K562 (cell line): ENCODE measurements around the gene PTCD3. TPM values are rescaled to one million over a fixed set of nuclear protein-coding genes. Genes with fewer than 3 reads are reported as not detected.

ENCODE experiments used
- GTF2E2 ChIP-seq: fragments of 200-800 bp; sonication (Bioruptor generic); IDR thresholded peaks from 2 replicates; pipeline ENCODE4 v1.6.1; 2016; ENCODE audit warnings: missing genetic modification characterization, missing compliant biosample characterization
- NFATC3 ChIP-seq: fragments of 450-650 bp; IDR thresholded peaks from 2 replicates; pipeline ENCODE4 v1.6.1; 2017; ENCODE audit warnings: mild to moderate bottlenecking
- PRMT5 ChIP-seq: sonication (generic); formaldehyde crosslinking; IDR thresholded peaks from 2 replicates; pipeline ENCODE4 v1.5.0; 2020; ENCODE audit warnings: missing genetic modification reagents
- RBBP5 ChIP-seq: fragments of 200-600 bp; sonication (generic); IDR thresholded peaks from 2 replicates; pipeline ENCODE4 v1.6.1; 2012; ENCODE audit warnings: borderline replicate concordance, mild to moderate bottlenecking, low read length, control low read depth, inconsistent platforms; ENCODE audit not compliant: insufficient read depth, poor library complexity, severe bottlenecking
- SREBF1 ChIP-seq: fragments of 150-350 bp; IDR thresholded peaks from 2 replicates; pipeline ENCODE4 v1.6.1; 2014; ENCODE audit warnings: antibody characterized with exemption, low read depth, low read length, borderline replicate concordance
- TBP ChIP-seq: optimal IDR thresholded peaks from 2 replicates; pipeline ENCODE3; 2011; ENCODE audit warnings: low read depth, low read length, improper control_type of control experiment
- ZBTB8A ChIP-seq: fragments of 450-650 bp; IDR thresholded peaks from 2 replicates; pipeline ENCODE4 v1.6.1; 2018; ENCODE audit warnings: mild to moderate bottlenecking, moderate library complexity; ENCODE audit not compliant: partially characterized antibody
- polyA plus RNA-seq, 8 experiments: library from polyadenylated mRNA; depleted of rRNA in 4 of 8; stranded (reverse) in 5 of 8; unstranded in 3 of 8; fragments of >200 nt; fragmentation: Nextera tagmentation in 2 of 8; fragmentation: Illumina TruSeq in 1 of 8; extraction: Ambion mirVana in 2 of 8; extraction: Trizol in 1 of 8; gene quantifications; 2 replicates each; pipeline versions ENCODE4 v1.2.1 to v1.2.3, GENCODE V29; 2011 to 2014; ENCODE audit warnings: inconsistent platforms in 1 of 8, missing spikeins in 1 of 8
- total RNA-seq, 7 experiments: library from RNA; depleted of rRNA in 6 of 7; stranded (reverse); fragments of >200 nt in 6 of 7; fragmentation: Illumina TruSeq in 2 of 7; extraction: Trizol in 2 of 7; gene quantifications; 2 replicates each; pipeline versions ENCODE4 v1.2.1 to v1.2.3, GENCODE V29; 2011 to 2021; ENCODE audit warnings: low replicate concordance in 1 of 7
- TF ChIP-seq, protein P1 (sequence below): fragments of 250-450 bp; sonication (Bioruptor Pico); IDR thresholded peaks from 2 replicates; pipeline ENCODE4 v1.5.1; 2021; ENCODE audit warnings: mild to moderate bottlenecking
- TF ChIP-seq, protein P2 (sequence below): sonication (generic); formaldehyde crosslinking; IDR thresholded peaks from 2 replicates; pipeline ENCODE4 v1.9.0; 2022; ENCODE audit warnings: mild to moderate bottlenecking, missing genetic modification reagents
- TF ChIP-seq, protein P3 (sequence below), 2 experiments: fragments of 450-650 bp in 1 of 2; sonication (generic) in 1 of 2; formaldehyde crosslinking in 1 of 2; IDR thresholded peaks in 1 of 2; conservative IDR thresholded peaks in 1 of 2; 2 replicates each; pipeline versions ENCODE4 v1.6.1 to v1.8.1; 2016 to 2023; ENCODE audit warnings: mild to moderate bottlenecking in 2 of 2, moderate library complexity in 2 of 2, inconsistent platforms in 1 of 2, missing genetic modification reagents in 1 of 2
- TF ChIP-seq, protein P4 (sequence below): sonication (generic); formaldehyde crosslinking; IDR thresholded peaks from 2 replicates; pipeline ENCODE4 v1.8.0; 2022; ENCODE audit warnings: mild to moderate bottlenecking, missing genetic modification reagents
- TF ChIP-seq, protein P5 (sequence below): sonication (generic); formaldehyde crosslinking; IDR thresholded peaks from 2 replicates; pipeline ENCODE4 v1.8.1; 2022; ENCODE audit warnings: missing genetic modification reagents
- TF ChIP-seq, protein P6 (sequence below), 2 experiments: fragments of 450-650 bp; conservative IDR thresholded peaks; 2 replicates each; pipeline ENCODE4 v1.6.1; 2017; ENCODE audit warnings: mild to moderate bottlenecking in 2 of 2, moderate library complexity in 2 of 2

PTCD3 gene
- total and polyA plus RNA-seq, 9 of the 15 experiments (the other 6 are each of a cell fraction or from before 2014, with no cell fraction given), result 65.2 to 241 (median 172) TPM

DNA sequence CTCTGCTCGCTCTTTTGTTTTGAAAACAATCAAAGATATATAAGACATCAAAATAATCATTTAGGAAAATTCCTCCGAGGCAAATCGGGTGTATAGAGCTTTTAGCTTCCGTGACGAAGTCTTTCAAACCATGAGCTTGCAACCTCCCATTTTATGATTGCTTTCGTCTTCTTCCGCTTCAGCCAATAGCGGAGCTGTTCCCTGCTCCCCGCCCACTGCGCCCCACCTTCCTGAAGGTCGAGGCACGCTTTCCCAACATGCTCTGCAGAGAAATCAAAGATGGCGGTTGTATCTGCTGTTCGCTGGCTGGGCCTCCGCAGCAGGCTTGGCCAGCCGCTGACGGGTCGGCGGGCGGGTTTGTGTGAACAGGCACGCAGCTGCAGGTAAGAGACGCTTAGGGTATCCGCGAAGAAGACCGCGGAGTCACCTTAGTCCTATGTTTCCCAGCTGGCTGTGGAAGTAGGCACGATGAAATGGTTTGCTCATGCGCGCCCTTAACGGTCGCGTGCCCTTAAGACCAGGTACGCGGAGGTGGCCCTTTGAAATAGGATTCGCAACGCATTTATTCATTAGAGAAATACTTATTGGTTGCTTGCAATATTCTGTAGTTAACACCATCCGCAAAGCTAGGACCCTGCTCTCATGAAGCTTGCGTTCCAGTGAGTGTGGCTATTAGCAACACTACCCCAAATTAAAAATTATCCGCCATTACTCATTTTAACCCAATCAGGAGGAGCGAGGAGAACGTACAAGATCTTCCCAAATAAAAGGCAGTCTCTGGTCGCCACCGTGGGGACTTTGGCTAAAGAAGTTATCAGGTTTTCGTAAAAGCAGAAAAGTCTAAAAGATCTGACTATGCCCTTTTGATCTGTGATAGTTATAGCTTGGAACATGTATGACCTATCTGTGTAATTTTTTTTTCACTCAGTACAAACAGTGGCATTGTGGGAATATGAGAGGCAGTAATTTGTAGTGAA lies at the start of gene PTCD3 (continued):
- TF ChIP-seq, protein P1, sequence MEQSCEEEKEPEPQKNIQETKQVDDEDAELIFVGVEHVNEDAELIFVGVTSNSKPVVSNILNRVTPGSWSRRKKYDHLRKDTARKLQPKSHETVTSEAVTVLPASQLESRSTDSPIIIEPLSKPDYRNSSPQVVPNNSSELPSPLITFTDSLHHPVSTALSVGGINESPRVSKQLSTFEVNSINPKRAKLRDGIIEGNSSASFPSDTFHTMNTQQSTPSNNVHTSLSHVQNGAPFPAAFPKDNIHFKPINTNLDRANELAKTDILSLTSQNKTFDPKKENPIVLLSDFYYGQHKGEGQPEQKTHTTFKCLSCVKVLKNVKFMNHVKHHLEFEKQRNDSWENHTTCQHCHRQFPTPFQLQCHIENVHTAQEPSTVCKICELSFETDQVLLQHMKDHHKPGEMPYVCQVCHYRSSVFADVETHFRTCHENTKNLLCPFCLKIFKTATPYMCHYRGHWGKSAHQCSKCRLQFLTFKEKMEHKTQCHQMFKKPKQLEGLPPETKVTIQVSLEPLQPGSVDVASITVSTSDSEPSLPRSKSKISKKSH (CRISPR knock-in tag), result no peak
- TF ChIP-seq, protein P2, sequence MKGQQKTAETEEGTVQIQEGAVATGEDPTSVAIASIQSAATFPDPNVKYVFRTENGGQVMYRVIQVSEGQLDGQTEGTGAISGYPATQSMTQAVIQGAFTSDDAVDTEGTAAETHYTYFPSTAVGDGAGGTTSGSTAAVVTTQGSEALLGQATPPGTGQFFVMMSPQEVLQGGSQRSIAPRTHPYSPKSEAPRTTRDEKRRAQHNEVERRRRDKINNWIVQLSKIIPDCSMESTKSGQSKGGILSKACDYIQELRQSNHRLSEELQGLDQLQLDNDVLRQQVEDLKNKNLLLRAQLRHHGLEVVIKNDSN (CRISPR knock-in tag), result peak; percentile 6; the same call in 1 of the 2 replicates
- TF ChIP-seq, protein P3, sequence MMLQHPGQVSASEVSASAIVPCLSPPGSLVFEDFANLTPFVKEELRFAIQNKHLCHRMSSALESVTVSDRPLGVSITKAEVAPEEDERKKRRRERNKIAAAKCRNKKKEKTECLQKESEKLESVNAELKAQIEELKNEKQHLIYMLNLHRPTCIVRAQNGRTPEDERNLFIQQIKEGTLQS (IDR thresholded peaks at IDR 0.05), result peak; percentile 58; the same call in 1 of the 2 replicates
- TF ChIP-seq, protein P3 (CRISPR knock-in tag; conservative IDR thresholded peaks at IDR 0.05), result no peak; the same call in 1 of the 2 replicates
- TF ChIP-seq, protein P4, sequence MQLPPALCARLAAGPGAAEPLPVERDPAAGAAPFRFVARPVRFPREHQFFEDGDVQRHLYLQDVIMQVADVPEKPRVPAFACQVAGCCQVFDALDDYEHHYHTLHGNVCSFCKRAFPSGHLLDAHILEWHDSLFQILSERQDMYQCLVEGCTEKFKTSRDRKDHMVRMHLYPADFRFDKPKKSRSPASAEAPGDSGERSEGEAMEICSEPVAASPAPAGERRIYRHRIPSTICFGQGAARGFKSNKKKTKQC (CRISPR knock-in tag), result 0 out of 2 replicates have a peak, but pooled peaks have one; percentile 49
- TF ChIP-seq NFATC3 (0 out of 2 replicates have a peak, but pooled peaks have one; percentile 35), GTF2E2 (tag) (peak; percentile 72; the same call in 1 of the 2 replicates), ZBTB8A (no peak), TBP (peak; percentile 90), PRMT5 (CRISPR knock-in tag) (no peak), SREBF1 (peak; percentile 31; the same call in 1 of the 2 replicates), RBBP5 (peak; percentile 83)
- TF ChIP-seq, protein P5, sequence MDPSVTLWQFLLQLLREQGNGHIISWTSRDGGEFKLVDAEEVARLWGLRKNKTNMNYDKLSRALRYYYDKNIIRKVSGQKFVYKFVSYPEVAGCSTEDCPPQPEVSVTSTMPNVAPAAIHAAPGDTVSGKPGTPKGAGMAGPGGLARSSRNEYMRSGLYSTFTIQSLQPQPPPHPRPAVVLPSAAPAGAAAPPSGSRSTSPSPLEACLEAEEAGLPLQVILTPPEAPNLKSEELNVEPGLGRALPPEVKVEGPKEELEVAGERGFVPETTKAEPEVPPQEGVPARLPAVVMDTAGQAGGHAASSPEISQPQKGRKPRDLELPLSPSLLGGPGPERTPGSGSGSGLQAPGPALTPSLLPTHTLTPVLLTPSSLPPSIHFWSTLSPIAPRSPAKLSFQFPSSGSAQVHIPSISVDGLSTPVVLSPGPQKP (CRISPR knock-in tag), result no peak
- TF ChIP-seq, protein P6, sequence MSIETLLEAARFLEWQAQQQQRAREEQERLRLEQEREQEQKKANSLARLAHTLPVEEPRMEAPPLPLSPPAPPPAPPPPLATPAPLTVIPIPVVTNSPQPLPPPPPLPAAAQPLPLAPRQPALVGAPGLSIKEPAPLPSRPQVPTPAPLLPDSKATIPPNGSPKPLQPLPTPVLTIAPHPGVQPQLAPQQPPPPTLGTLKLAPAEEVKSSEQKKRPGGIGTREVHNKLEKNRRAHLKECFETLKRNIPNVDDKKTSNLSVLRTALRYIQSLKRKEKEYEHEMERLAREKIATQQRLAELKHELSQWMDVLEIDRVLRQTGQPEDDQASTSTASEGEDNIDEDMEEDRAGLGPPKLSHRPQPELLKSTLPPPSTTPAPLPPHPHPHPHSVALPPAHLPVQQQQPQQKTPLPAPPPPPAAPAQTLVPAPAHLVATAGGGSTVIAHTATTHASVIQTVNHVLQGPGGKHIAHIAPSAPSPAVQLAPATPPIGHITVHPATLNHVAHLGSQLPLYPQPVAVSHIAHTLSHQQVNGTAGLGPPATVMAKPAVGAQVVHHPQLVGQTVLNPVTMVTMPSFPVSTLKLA (conservative IDR thresholded peaks at IDR 0.05), result peak; percentile 87 to 95
